ENCODE data around the gene CLDND2.

CLDND2 gene

DNA sequence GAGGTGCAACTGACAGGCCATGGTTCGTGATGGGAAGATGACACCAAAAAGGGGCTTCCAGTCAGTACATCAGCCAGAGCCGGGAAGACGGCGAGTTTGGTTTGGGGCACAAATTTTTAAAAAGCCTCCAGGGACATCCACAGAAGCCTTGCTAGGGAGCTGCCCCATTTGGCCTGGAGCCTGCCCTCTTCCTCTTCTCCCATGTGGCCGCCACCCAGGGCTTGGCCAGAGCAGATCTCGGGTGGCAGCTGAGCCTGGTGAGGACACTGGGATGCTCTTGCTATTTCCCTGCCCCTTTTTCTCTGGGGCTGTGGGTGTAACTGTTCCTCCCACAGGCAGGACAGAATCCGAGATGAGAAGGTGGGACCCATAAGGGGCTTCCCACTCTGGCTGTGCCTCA is 10.9 kb downstream of the CLDND2 start:
- FAIRE-seq (no peak), DNase-seq (ENCODE audit: insufficient read length, low spot score) (no peak)
- no peak for TF ChIP-seq POLR2A (IDR thresholded peaks at IDR 0.05; ENCODE audit: low read depth, low read length)
- no peak for TF ChIP-seq PAX5 (IDR thresholded peaks at IDR 0.05; ENCODE audit: insufficient read depth, low read length, severe bottlenecking)
- TF ChIP-seq POU2F2 (IDR thresholded peaks at IDR 0.05; ENCODE audit: low read depth, low read length), result no peak
- TF ChIP-seq POLR2AphosphoS5 (IDR thresholded peaks at IDR 0.05; ENCODE audit: low read depth, low read length), result no peak
- no peak for TF ChIP-seq SPI1 (IDR thresholded peaks at IDR 0.05; ENCODE audit: low read depth, low read length)
- no peak for TF ChIP-seq TAF1 (IDR thresholded peaks at IDR 0.05; ENCODE audit: low read depth, low read length)

GRCh38 chr19:51356159-51356801 is 12.5 kb downstream of the CLDND2 start:
- no peak for TF ChIP-seq SPI1 (IDR thresholded peaks at IDR 0.05; ENCODE audit: low read depth, low read length)
- TF ChIP-seq PAX5 (IDR thresholded peaks at IDR 0.05; ENCODE audit: insufficient read depth, low read length, severe bottlenecking), result no peak
- TF ChIP-seq POLR2A (IDR thresholded peaks at IDR 0.05; ENCODE audit: low read depth, low read length), result no peak
- no peak for TF ChIP-seq TAF1 (IDR thresholded peaks at IDR 0.05; ENCODE audit: low read depth, low read length)
- TF ChIP-seq POLR2AphosphoS5 (IDR thresholded peaks at IDR 0.05; ENCODE audit: low read depth, low read length), result no peak
- TF ChIP-seq POU2F2 (IDR thresholded peaks at IDR 0.05; ENCODE audit: low read depth, low read length), result no peak
- DNase-seq (ENCODE audit: insufficient read length, low spot score) (no peak), FAIRE-seq (no peak)

DNA sequence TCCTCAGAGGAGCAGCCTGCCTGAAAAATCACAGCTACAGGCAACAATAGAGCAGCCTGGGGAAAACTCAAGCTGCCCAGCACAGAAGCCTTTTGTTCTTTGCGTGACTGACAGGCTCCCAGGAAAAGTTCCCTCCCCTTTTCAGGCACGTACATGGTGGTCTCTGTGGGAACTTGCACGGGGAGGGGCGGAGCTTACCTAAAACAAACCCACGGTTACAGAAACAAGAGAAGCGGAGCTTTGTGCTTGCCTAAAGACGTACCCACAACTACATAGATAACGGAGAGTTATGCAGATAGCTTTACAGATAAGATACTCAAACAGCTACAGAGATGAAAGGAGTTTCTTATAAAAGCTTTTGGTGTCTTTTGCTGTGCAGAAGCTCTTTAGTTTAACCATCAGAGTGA is 14.1 kb downstream of the CLDND2 start:
- FAIRE-seq (no peak), DNase-seq (ENCODE audit: insufficient read length, low spot score) (no peak)
- TF ChIP-seq TAF1 (IDR thresholded peaks at IDR 0.05; ENCODE audit: low read depth, low read length), result no peak
- TF ChIP-seq PAX5 (IDR thresholded peaks at IDR 0.05; ENCODE audit: insufficient read depth, low read length, severe bottlenecking), result no peak
- no peak for TF ChIP-seq POLR2AphosphoS5 (IDR thresholded peaks at IDR 0.05; ENCODE audit: low read depth, low read length)
- TF ChIP-seq SPI1 (IDR thresholded peaks at IDR 0.05; ENCODE audit: low read depth, low read length), result no peak
- no peak for TF ChIP-seq POLR2A (IDR thresholded peaks at IDR 0.05; ENCODE audit: low read depth, low read length)
- no peak for TF ChIP-seq POU2F2 (IDR thresholded peaks at IDR 0.05; ENCODE audit: low read depth, low read length)

DNA sequence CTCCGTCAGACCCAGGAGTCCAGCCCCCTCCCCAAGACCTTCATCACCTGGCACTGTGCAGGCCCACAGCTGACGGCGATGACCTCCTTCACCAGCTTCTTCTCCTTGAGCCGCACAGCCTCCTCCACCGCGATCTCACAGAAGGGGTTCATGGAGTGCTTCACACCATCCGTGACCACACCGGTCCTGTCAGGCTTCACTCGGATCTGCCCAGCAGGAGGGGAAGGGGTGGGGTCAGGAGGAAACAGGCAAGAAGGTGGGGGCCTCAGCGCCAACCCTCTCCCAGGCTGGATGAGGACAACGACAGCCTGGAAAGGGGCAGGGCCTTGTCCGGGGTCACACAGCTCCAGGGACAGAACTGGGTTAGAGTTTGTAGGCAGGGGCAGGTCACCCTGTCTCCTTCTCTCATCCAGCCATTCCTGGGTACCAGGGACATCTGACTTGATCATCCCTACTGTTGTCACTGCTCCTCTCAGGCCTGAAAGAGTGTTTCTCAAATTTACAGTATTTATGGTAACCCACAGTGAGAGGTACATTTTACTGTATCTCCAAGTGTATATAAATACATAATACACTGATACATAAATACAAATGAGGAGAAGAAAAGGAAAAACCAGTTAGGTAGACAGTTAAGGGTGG is 14.6 kb downstream of the CLDND2 start:
- FAIRE-seq (no peak), DNase-seq (ENCODE audit: insufficient read length, low spot score) (no peak)
- no peak for TF ChIP-seq POU2F2 (IDR thresholded peaks at IDR 0.05; ENCODE audit: low read depth, low read length)
- no peak for TF ChIP-seq PAX5 (IDR thresholded peaks at IDR 0.05; ENCODE audit: insufficient read depth, low read length, severe bottlenecking)
- no peak for TF ChIP-seq SPI1 (IDR thresholded peaks at IDR 0.05; ENCODE audit: low read depth, low read length)
- no peak for TF ChIP-seq TAF1 (IDR thresholded peaks at IDR 0.05; ENCODE audit: low read depth, low read length)

DNA sequence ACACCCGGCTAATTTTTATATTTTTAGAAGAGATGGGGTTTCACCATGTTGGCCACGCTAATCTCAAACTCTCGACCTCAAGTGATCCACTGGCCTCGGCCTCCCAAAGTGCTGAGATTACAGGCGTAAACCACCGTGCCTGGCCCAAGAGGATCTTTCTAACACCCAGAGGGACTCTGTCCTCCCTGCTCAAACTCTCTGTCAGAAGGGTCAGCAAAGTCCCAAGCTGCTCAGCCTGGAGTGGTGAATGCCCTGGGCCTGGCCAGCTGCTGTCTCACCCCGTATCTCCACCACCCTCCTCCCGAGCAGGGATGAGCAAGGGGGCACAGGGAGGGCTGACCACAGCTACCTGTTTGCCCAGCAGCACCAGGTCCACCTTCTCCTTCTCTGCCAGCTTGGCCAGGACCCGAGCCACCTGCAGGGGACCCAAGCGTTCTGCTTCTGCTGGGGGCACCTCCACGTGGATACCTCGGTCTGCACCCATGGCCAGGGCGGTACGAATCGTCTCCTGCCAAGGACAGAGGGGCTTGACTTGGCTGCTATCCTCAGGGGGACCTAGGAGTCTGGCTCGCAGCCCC is 15.9 kb downstream of the CLDND2 start:
- DNase-seq (ENCODE audit: insufficient read length, low spot score) (no peak), FAIRE-seq (no peak)
- TF ChIP-seq TAF1 (IDR thresholded peaks at IDR 0.05; ENCODE audit: low read depth, low read length) (no peak), POLR2AphosphoS5 (IDR thresholded peaks at IDR 0.05; ENCODE audit: low read depth, low read length) (no peak), POU2F2 (IDR thresholded peaks at IDR 0.05; ENCODE audit: low read depth, low read length) (no peak), PAX5 (IDR thresholded peaks at IDR 0.05; ENCODE audit: insufficient read depth, low read length, severe bottlenecking) (no peak), POLR2A (IDR thresholded peaks at IDR 0.05; ENCODE audit: low read depth, low read length) (no peak)

- no peak for FAIRE-seq
- no peak for DNase-seq (ENCODE audit: insufficient read length, low spot score)
- no peak for TF ChIP-seq POU2F2 (IDR thresholded peaks at IDR 0.05; ENCODE audit: low read depth, low read length)
- TF ChIP-seq TAF1 (IDR thresholded peaks at IDR 0.05; ENCODE audit: low read depth, low read length), result no peak
- TF ChIP-seq POLR2AphosphoS5 (IDR thresholded peaks at IDR 0.05; ENCODE audit: low read depth, low read length), result no peak
- TF ChIP-seq SPI1 (IDR thresholded peaks at IDR 0.05; ENCODE audit: low read depth, low read length), result no peak
- no peak for TF ChIP-seq PAX5 (IDR thresholded peaks at IDR 0.05; ENCODE audit: insufficient read depth, low read length, severe bottlenecking)
- no peak for TF ChIP-seq POLR2A (IDR thresholded peaks at IDR 0.05; ENCODE audit: low read depth, low read length)
Observed at GRCh38 chr19:51351266-51351990, 17.4 kb downstream of the CLDND2 start.

GRCh38 chr19:51347209-51347928 is 21.4 kb downstream of the CLDND2 start:
- FAIRE-seq, result no peak
- DNase-seq (ENCODE audit: insufficient read length, low spot score), result no peak
- no peak for TF ChIP-seq PAX5 (IDR thresholded peaks at IDR 0.05; ENCODE audit: insufficient read depth, low read length, severe bottlenecking)
- TF ChIP-seq SPI1 (IDR thresholded peaks at IDR 0.05; ENCODE audit: low read depth, low read length), result no peak
- no peak for TF ChIP-seq POLR2AphosphoS5 (IDR thresholded peaks at IDR 0.05; ENCODE audit: low read depth, low read length)
- TF ChIP-seq POLR2A (IDR thresholded peaks at IDR 0.05; ENCODE audit: low read depth, low read length), result no peak
- no peak for TF ChIP-seq POU2F2 (IDR thresholded peaks at IDR 0.05; ENCODE audit: low read depth, low read length)
- TF ChIP-seq TAF1 (IDR thresholded peaks at IDR 0.05; ENCODE audit: low read depth, low read length), result no peak

GRCh38 chr19:51346742-51347141 is 22.1 kb downstream of the CLDND2 start:
- no peak for DNase-seq (ENCODE audit: insufficient read length, low spot score)
- FAIRE-seq, result no peak
- TF ChIP-seq POLR2A (IDR thresholded peaks at IDR 0.05; ENCODE audit: low read depth, low read length) (no peak), POLR2AphosphoS5 (IDR thresholded peaks at IDR 0.05; ENCODE audit: low read depth, low read length) (no peak), SPI1 (IDR thresholded peaks at IDR 0.05; ENCODE audit: low read depth, low read length) (no peak), PAX5 (IDR thresholded peaks at IDR 0.05; ENCODE audit: insufficient read depth, low read length, severe bottlenecking) (no peak), TAF1 (IDR thresholded peaks at IDR 0.05; ENCODE audit: low read depth, low read length) (no peak)
